HEK293T (cell line): Measurements from ENCODE around the gene PROCA1.
"Not testable (repeated sequence)": the region's sequence is repeated elsewhere in the genome, so short reads cannot be mapped to it uniquely, and the experiment has no call there.

Experiments
- ARNT ChIP-seq: fragments of 450-650 bp; IDR thresholded peaks from 2 replicates; pipeline ENCODE4 v1.6.1; 2017; ENCODE audit warnings: mild to moderate bottlenecking
- BHLHE40 ChIP-seq: fragments of 450-650 bp; IDR thresholded peaks from 2 replicates; pipeline ENCODE4 v1.6.1; 2016; ENCODE audit warnings: mild to moderate bottlenecking, moderate library complexity, borderline replicate concordance
- CTBP1 ChIP-seq: fragments of 450-650 bp; IDR thresholded peaks from 2 replicates; pipeline ENCODE4 v1.6.1; 2016; ENCODE audit warnings: borderline replicate concordance
- FOXA1 ChIP-seq: fragments of 450-650 bp; IDR thresholded peaks from 2 replicates; pipeline ENCODE4 v1.6.1; 2016; ENCODE audit warnings: mild to moderate bottlenecking
- FOXK2 ChIP-seq: fragments of 450-650 bp; IDR thresholded peaks from 2 replicates; pipeline ENCODE4 v1.6.1; 2016; ENCODE audit warnings: mild to moderate bottlenecking
- FOXM1 ChIP-seq: fragments of 450-650 bp; IDR thresholded peaks from 2 replicates; pipeline ENCODE4 v1.6.1; 2017; ENCODE audit warnings: mild to moderate bottlenecking, borderline replicate concordance
- L3MBTL2 ChIP-seq: fragments of 450-650 bp; conservative IDR thresholded peaks from 2 replicates; pipeline ENCODE4 v1.6.1; 2016; ENCODE audit warnings: mild to moderate bottlenecking
- LEF1 ChIP-seq: fragments of 450-650 bp; IDR thresholded peaks from 2 replicates; pipeline ENCODE4 v1.6.1; 2017; ENCODE audit warnings: mild to moderate bottlenecking, borderline replicate concordance
- SP1 ChIP-seq: fragments of 450-650 bp; IDR thresholded peaks from 2 replicates; pipeline ENCODE4 v1.6.1; 2017
- SUZ12 ChIP-seq: fragments of 450-650 bp; IDR thresholded peaks from 2 replicates; pipeline ENCODE4 v1.6.1; 2016; ENCODE audit warnings: mild to moderate bottlenecking
- TARDBP ChIP-seq: fragments of 450-650 bp; IDR thresholded peaks from 2 replicates; pipeline ENCODE4 v1.6.1; 2016

- TF ChIP-seq ARNT, TARDBP, SUZ12, BHLHE40, FOXK2, SP1, LEF1, FOXM1, CTBP1, FOXA1, L3MBTL2: not testable (repeated sequence)
These were observed 53.3 kb downstream of the PROCA1 start for GRCh38 chr17:28658342-28658741.
